Neural crest cell (in vitro differentiated cells): ENCODE measurements around the gene L3MBTL4. TPM values are rescaled to one million over a fixed set of nuclear protein-coding genes. Genes with fewer than 3 reads are reported as not detected.

Experiments used
- DNase-seq: peaks from one replicate; pipeline ENCODE4 v3.0.0; 2021; ENCODE audit warnings: low read depth, mixed read lengths, low spot score
- H3K27ac Mint-ChIP-seq: one replicate; pipeline ENCODE4 v1.8.0; 2021; ENCODE audit warnings: mild to moderate bottlenecking, mixed read lengths; ENCODE audit not compliant: unreplicated experiment
- H3K27me3 Mint-ChIP-seq: 2 replicates; pipeline ENCODE4 v1.8.0; 2021; ENCODE audit warnings: low read depth, mild to moderate bottlenecking, mixed read lengths
- H3K36me3 Mint-ChIP-seq: 2 replicates; pipeline ENCODE4 v1.8.0; 2021; ENCODE audit warnings: low read depth, mild to moderate bottlenecking, mixed read lengths
- H3K4me1 Mint-ChIP-seq: 2 replicates; pipeline ENCODE4 v1.8.0; 2021; ENCODE audit warnings: mixed read lengths
- H3K4me3 Mint-ChIP-seq: one replicate; pipeline ENCODE4 v1.8.0; 2021; ENCODE audit warnings: mild to moderate bottlenecking, mixed read lengths
- H3K9me3 Mint-ChIP-seq: 2 replicates; pipeline ENCODE4 v1.8.0; 2021; ENCODE audit warnings: mixed read lengths
- CTCF ChIP-seq: fragments of 200-600 bp; sonication (generic); conservative IDR thresholded peaks from 2 replicates; pipeline ENCODE4 v1.5.0; 2021; ENCODE audit warnings: antibody characterized with exemption, mild to moderate bottlenecking
- total RNA-seq: library from RNA; stranded (reverse); gene quantifications from 2 replicates; pipeline ENCODE4 v1.2.1, GENCODE V29; 2021

Gene L3MBTL4
- total RNA-seq, 1 donor from 2014 or later = 0.65 TPM

DNA sequence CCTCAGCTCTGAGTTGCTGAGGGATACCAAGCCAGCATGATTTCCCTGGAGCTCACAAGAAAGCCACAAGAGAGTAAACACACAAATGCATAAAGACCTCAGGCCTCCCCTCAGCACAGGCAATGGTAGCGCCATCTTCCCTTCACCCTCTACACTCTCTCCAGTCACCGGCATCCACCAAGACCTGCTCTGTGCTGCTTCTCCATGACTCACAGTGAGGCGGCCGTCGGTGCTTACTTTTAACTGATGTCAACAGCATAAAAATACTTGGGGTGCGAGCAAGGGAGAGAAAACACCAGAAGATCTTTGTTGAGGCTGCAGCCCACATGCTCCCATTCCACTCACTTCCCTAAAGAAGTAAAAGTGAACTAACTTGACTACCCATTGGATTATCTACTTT, 46.7 kb downstream of the L3MBTL4 start:
- no peaks in the 10 kb centered on the region for H3K9me3 Mint-ChIP-seq
- no peak overlapping the region for H3K4me3 Mint-ChIP-seq
- no peak for TF ChIP-seq CTCF
- H3K36me3 Mint-ChIP-seq = no peaks in the 10 kb centered on the region
- peaks cover 5% of the 10 kb centered on the region for H3K4me1 Mint-ChIP-seq
- H3K27ac Mint-ChIP-seq = no peak overlapping the region
- no peaks in the 10 kb centered on the region for H3K27me3 Mint-ChIP-seq
- DNase-seq = no peak

DNA sequence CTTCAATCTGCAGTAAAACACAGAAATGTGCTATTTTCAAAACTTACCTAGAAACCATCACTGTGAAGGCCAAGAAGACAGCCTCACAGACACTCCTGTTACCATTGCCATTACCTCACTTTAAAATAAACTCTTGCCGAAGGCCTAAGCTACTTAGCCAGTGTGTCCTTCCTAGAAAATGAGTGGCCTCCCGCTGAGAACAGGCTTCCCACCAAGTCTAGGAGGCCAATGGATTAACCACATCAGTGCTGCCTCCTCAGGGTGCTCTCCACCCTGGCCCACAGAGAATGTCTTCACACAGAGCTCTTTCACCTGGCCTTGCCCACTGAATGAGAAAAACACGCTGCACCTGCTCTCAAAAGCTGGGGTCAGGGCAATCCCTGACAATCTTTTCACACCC, 47.5 kb downstream of the L3MBTL4 start:
- no peak overlapping the region for H3K4me3 Mint-ChIP-seq
- H3K27me3 Mint-ChIP-seq = no peaks in the 10 kb centered on the region
- H3K9me3 Mint-ChIP-seq = no peaks in the 10 kb centered on the region
- no peak overlapping the region for H3K27ac Mint-ChIP-seq
- no peak for DNase-seq
- no peaks in the 10 kb centered on the region for H3K36me3 Mint-ChIP-seq
- TF ChIP-seq CTCF = no peak
- H3K4me1 Mint-ChIP-seq = peaks cover 5% of the 10 kb centered on the region

DNA sequence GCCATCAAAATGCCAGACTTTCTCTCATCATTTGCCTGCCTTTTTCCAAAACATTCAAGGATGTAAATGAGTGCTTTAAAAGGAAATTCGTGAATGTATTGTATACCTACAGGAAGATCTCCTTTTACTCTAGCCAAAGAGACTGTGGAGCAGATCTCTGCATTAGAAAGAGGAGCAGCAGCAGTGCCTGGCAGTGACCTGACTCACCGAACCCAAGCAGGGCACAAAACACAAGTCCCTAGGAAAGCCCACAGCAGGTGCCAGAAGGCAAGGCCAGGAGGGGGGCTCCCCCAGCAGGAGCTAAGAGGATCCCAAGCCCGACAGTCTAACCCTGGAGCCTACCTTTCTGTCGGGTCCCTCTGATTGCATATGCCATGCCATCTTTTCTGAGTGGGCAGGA, 47.9 kb downstream of the L3MBTL4 start:
- H3K4me1 Mint-ChIP-seq = peaks cover 5% of the 10 kb centered on the region
- H3K4me3 Mint-ChIP-seq = no peak overlapping the region
- no peaks in the 10 kb centered on the region for H3K36me3 Mint-ChIP-seq
- no peaks in the 10 kb centered on the region for H3K27me3 Mint-ChIP-seq
- no peak for DNase-seq
- no peak for TF ChIP-seq CTCF
- no peaks in the 10 kb centered on the region for H3K9me3 Mint-ChIP-seq
- no peak overlapping the region for H3K27ac Mint-ChIP-seq

- no peak overlapping the region for H3K27ac Mint-ChIP-seq
- TF ChIP-seq CTCF = no peak
- H3K9me3 Mint-ChIP-seq = no peaks in the 10 kb centered on the region
- H3K4me1 Mint-ChIP-seq = peaks cover 5% of the 10 kb centered on the region
- no peak for DNase-seq
- no peak overlapping the region for H3K4me3 Mint-ChIP-seq
- H3K36me3 Mint-ChIP-seq = no peaks in the 10 kb centered on the region
- no peaks in the 10 kb centered on the region for H3K27me3 Mint-ChIP-seq
Observed at GRCh38 chr18:6365385-6365784, 49.3 kb downstream of the L3MBTL4 start.

DNA sequence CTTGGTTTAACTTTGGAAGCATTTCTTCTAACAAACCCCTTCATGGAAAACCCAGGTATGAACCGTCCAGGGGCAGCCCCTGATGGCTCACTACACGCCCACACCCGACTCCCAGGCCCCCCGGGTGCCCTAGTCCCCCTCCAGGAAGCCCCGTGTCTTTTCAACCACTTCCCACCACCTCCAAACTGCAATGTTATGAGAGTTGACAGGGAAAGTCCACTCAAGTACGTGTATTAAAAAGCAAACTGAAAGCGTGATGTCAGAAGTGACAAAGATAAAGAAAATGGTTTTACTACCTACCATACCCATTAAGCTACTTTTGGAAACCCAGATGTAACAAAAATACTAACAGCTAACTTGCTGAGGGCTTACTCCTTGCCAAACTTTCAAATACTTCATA, 51.5 kb downstream of the L3MBTL4 start:
- no peak for DNase-seq
- Mint-ChIP-seq H3K36me3 (no peaks in the 10 kb centered on the region), H3K27ac (no peak overlapping the region), H3K27me3 (no peaks in the 10 kb centered on the region), H3K4me1 (peaks cover 5% of the 10 kb centered on the region), H3K9me3 (no peaks in the 10 kb centered on the region), H3K4me3 (no peak overlapping the region)
- no peak for TF ChIP-seq CTCF

DNA sequence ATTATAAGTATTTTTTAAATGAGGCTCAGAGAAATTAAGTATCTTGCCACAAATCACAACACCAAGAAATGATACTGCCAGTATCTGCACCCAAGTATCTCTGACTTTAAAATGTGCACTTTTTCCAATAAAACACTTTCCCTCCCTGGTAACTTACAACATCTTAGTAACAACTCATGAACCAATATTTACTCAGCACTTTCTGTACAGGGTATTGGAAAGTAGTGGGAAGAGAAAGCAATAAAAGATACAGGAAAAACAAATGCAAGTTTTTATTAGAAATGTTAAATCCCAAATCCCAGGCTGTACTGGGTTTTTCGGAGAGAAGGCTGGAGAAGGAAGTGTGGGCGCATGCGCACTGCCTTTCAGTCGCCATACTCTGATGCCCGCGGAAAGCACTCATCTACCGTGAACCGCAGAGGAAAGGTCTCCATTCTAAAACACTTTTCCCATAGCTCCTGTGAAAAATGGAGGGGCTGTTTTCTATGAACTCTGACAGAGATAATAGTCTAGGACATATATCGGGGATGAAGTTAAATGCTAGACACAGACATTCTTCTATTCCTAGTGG, 52.1 kb downstream of the L3MBTL4 start:
- Mint-ChIP-seq H3K4me1 (peaks cover 5% of the 10 kb centered on the region), H3K9me3 (no peaks in the 10 kb centered on the region), H3K4me3 (no peak overlapping the region), H3K36me3 (no peaks in the 10 kb centered on the region), H3K27ac (no peak overlapping the region), H3K27me3 (no peaks in the 10 kb centered on the region)
- no peak for TF ChIP-seq CTCF
- no peak for DNase-seq
